IMR-90 (cell line): ENCODE data around the gene MGRN1.

Experiments
- CTCF ChIP-seq: conservative IDR thresholded peaks from 2 replicates; pipeline ENCODE4 v1.5.1; 2012; ENCODE audit warnings: mild to moderate bottlenecking, low read depth, low read length, improper control_type of control experiment
- MAFK ChIP-seq: IDR thresholded peaks from 2 replicates; pipeline ENCODE4 v1.6.1; 2012; ENCODE audit warnings: low read depth, low read length, improper control_type of control experiment
- MXI1 ChIP-seq: IDR thresholded peaks from 2 replicates; pipeline ENCODE4 v1.6.1; 2012; ENCODE audit warnings: low read depth, mild to moderate bottlenecking, low read length, moderate library complexity, borderline replicate concordance
- POLR2A ChIP-seq: IDR thresholded peaks from 2 replicates; pipeline ENCODE4 v1.6.1; 2012; ENCODE audit warnings: mild to moderate bottlenecking, low read depth, low read length
- RCOR1 ChIP-seq: IDR thresholded peaks from 2 replicates; pipeline ENCODE4 v1.6.1; 2012; ENCODE audit warnings: mild to moderate bottlenecking, low read length, improper control_type of control experiment; ENCODE audit not compliant: insufficient replicate concordance
- RFX5 ChIP-seq: IDR thresholded peaks from 2 replicates; pipeline ENCODE4 v1.8.0; 2012; ENCODE audit warnings: low read depth, mild to moderate bottlenecking, low read length, moderate library complexity
- SMC3 ChIP-seq: fragments of 150-350 bp; IDR thresholded peaks from 2 replicates; pipeline ENCODE4 v1.6.1; 2016; ENCODE audit warnings: low read depth, mild to moderate bottlenecking, antibody characterized with exemption, low read length, moderate library complexity
- USF2 ChIP-seq: fragments of 150-350 bp; IDR thresholded peaks from 2 replicates; pipeline ENCODE4 v1.6.1; 2017; ENCODE audit warnings: mild to moderate bottlenecking, antibody characterized with exemption, low read length, low read depth

GRCh38 chr16:4588386-4588785, 36.2 kb upstream of the MGRN1 start:
- TF ChIP-seq SMC3 (no peak), CTCF (no peak), USF2 (no peak), MAFK (no peak), RCOR1 (no peak), MXI1 (no peak), POLR2A (no peak), RFX5 (no peak)
